T-helper 22 cell (primary cell): ENCODE results near the gene XPNPEP2.

ENCODE experiments used
- DNase-seq: peaks from one replicate; pipeline ENCODE4 v3.0.0-alpha.2; 2020; ENCODE audit warnings: low read depth

Gene XPNPEP2

GRCh38 chrX:129738466-129739308 is at the start of gene XPNPEP2:
Gene XPNPEP2, plus strand, starts transcription at chrX:129738979. Its CDS starts 235 bp downstream, at chrX:129739214.
- DNase-seq = no peak

- no peak for DNase-seq
These were observed 49.0 kb upstream of the XPNPEP2 start for GRCh38 chrX:129689796-129690195.

GRCh38 chrX:129690435-129690834 is 48.3 kb upstream of the XPNPEP2 start:
- no peak for DNase-seq

- no peak for DNase-seq
These were observed 45.4 kb upstream of the XPNPEP2 start for GRCh38 chrX:129693354-129693753.

- no peak for DNase-seq
These were observed 44.0 kb upstream of the XPNPEP2 start for GRCh38 chrX:129694805-129695204.

- no peak for DNase-seq
These were observed 43.2 kb upstream of the XPNPEP2 start for GRCh38 chrX:129695535-129695934.

- DNase-seq = no peak
These were observed 42.8 kb upstream of the XPNPEP2 start for GRCh38 chrX:129695937-129696336.

GRCh38 chrX:129696463-129697155 is 42.2 kb upstream of the XPNPEP2 start:
- DNase-seq = no peak

GRCh38 chrX:129697204-129697829 is 41.5 kb upstream of the XPNPEP2 start:
- DNase-seq = no peak

- DNase-seq = no peak
These were observed 40.6 kb upstream of the XPNPEP2 start for GRCh38 chrX:129698150-129698549.

- DNase-seq = no peak
These were observed 38.2 kb upstream of the XPNPEP2 start for GRCh38 chrX:129700536-129700935.

- DNase-seq = no peak
These were observed 37.1 kb upstream of the XPNPEP2 start for GRCh38 chrX:129701624-129702069.

GRCh38 chrX:129704491-129704890 is 34.3 kb upstream of the XPNPEP2 start:
- no peak for DNase-seq

GRCh38 chrX:129705377-129705925 is 33.3 kb upstream of the XPNPEP2 start:
- DNase-seq = no peak

- no peak for DNase-seq
These were observed 32.8 kb upstream of the XPNPEP2 start for GRCh38 chrX:129705988-129706387.

GRCh38 chrX:129706400-129707072 is 32.2 kb upstream of the XPNPEP2 start:
- DNase-seq = no peak

GRCh38 chrX:129714581-129714980 is 24.2 kb upstream of the XPNPEP2 start:
- DNase-seq = no peak

GRCh38 chrX:129716507-129716906 is 22.3 kb upstream of the XPNPEP2 start:
- no peak for DNase-seq

- no peak for DNase-seq
These were observed 20.9 kb upstream of the XPNPEP2 start for GRCh38 chrX:129717892-129718291.

- DNase-seq = no peak
These were observed 20.1 kb upstream of the XPNPEP2 start for GRCh38 chrX:129718676-129719075.

- DNase-seq = no peak
These were observed 19.5 kb upstream of the XPNPEP2 start for GRCh38 chrX:129719268-129719667.
